CMK (cell line): Measurements from ENCODE around the gene TOR4A.
"Not testable (repeated sequence)": the region's sequence is repeated elsewhere in the genome, so short reads cannot be mapped to it uniquely, and the experiment has no call there.

ENCODE experiments used
- DNase-seq: peaks from one replicate; pipeline ENCODE4 v3.0.0-alpha.2; 2010; ENCODE audit warnings: low read depth

Gene TOR4A

DNA sequence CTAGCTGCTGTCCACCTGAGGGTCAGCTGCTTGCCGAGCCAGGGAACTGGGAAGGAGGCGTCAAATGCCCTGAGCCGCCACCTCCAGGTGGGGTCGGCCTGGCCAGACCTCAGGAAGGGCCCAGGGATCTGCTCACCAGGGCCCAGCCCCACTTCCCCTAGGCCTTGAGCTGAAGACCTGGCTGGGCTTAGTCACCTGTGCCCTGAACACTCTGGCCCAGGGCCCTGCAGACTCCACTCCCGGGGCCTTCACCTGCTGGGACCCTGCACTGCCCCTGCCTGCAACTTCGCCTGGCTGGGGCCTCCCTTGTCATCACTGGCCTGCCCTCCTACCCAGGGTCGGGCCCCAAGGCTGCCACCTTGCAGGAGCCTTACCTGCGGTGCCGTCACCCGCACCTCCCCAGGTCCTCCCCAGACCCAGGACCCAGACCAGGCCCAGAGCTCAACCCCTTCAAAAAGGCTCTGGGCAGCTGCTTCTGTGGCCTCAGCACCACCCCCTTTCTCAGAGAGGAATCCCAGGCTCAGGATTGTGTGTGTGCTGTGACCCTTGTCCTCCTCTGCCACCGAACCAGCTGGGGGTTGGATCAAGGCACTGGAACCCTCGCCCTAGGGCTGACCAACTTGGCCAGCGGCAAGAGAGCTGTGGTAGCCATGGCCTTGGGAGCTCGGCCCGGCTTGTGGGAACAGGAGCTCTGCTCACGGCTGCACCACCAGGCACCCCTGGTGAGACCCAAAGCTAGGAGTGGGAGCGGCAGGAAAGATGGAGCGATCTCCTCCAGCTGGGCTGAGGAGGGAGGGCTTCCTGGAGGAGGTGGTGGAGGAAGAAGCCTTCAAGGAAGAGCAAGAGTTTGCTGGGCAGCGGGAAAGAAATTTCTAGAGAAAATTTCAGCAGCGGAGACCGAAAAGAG is 23.6 kb upstream of the TOR4A start:
- DNase-seq, result no peak

DNA sequence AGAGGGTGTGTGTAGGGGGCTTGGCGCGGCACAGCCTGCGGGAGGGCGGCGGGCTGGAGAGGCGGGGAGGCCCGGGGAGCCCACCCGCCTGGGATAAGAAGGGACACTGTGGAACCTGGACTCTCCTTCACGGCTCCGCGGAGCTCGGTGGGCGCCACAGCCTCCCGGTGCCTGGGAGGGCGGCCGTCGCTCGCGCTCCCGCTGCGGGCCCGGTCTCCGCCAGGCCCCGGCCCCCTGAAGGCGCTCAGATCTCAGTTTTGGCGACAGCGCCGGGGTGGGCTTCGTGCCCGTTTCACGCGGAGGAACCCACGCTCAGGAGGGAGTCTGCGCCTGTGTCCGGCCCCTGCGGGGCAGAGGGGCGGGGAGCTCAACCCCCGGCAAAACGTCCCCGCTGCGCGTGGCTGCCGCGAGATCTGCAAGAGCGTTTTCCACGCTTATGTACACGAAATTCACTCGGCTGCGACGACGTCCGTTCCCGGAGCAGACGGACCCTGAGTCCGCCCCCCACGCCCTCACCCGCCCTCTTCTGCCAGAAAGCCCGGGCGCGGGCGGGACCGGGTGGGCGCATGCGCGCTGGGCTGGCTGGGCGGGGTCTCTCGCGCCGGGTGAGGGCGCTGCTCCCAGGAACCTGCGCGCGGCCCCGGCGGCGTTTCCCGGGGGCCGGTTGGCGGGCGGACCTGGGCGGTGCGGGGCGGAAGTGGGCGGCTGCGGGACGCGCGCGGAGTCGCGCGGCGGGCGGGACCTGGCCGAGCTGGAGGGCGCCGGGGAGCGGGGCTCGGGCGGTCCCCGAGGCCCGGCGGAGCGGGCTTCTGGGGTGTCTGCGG is 22.7 kb upstream of the TOR4A start, which contains the start of gene NELFB:
Gene NELFB (plus strand): TSS at position 704 of the 824 bp plus-strand sequence.
- DNase-seq, result no peak

DNA sequence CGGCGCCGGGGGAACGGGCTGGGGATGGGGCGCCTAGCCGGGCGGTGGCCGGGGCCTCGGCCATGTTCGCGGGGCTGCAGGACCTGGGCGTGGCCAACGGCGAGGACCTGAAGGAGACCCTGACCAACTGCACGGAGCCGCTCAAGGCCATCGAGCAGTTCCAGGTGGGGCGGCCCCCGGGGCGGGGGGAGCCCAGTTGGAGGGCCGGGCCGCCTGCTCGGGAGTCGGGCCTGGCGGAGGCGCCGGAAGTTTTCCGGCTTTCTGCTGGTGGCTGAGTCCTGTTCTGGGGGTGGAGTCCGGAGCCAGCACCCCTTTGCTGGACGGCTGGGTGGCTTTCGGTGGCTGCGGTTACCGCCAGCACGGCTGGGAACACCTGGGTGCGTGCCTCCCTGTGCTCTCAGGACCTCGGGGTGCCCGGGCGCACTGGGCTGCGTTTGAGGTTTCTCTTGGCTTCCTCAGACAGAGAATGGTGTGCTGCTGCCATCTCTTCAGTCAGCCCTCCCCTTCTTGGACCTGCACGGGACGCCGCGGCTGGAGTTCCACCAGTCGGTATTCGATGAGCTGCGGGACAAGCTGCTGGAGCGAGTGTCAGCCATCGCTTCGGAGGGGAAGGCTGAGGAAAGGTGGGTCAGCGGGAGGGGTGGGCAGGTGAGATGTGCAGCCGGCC is 21.9 kb upstream of the TOR4A start:
- DNase-seq, result no peak

DNA sequence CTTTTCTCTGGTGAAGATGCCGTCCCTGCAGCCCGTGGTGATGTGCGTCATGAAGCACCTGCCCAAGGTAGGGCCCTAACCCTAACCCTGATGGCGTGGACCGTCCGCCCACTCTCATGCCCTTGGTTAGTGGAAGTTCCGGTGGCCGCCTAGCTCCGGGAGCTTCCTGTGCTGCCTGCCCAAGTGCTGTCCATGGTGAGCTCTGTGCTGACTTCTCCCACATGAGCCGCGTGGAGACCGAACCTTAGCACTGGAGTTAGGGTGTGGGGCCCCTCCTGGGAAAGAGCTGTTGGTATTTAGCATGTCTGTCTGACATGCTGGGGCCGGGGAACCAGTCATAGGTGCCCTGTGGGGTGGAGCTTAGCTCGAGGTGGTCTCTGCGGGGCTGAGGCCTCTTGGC is 21.2 kb upstream of the TOR4A start:
- DNase-seq, result no peak

DNA sequence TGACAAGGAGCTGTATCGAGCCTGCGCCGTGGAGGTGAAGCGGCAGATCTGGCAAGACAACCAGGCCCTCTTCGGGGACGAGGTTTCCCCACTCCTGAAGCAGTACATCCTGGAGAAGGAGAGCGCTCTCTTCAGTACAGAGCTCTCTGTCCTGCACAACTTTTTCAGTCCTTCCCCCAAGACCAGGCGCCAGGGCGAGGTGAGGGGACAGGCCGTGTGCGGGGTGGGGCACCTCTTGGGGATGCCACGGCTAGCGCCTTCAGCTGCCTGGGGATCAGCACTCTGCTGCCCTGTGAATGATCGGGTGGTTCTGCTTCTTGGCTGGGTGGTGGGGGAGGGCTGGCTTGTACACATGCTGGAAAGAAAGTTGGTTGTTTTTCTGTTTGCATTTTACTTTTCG is 20.7 kb upstream of the TOR4A start:
- no peak for DNase-seq

DNA sequence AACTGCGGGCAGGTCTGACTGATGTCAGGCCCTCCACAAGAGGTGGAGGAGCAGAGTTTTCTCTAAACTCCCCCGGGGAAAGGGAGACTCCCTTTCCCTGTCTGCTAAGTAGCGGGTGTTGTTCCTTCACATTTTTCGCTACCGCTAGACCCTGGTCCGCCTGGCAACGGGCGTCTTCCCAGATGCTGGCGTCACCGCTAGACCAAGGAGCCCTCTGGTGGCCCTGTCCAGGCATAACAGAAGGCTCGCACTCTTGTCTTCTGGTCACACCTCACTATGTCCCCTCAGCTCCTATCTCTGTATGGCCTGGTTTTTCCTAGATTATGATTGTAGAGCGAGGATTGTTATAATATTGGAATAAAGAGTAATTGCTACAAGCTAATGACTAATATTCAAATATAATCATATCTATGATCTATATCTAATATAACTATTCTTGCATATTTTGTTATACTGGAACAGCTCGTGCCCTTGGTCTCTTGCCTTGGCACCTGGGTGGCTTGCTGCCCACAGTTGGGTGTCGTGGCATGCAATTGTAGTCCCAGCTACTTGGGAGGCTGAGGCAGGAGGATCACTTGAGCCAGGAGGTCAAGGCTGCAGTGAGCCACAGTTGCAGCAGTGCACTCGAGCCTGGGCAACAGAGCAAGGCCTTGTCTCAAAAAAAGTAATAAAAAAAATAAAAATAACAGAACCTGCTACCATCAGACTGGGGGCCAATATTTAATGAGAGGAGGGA is 15.2 kb upstream of the TOR4A start:
- not testable (repeated sequence) for DNase-seq

DNA sequence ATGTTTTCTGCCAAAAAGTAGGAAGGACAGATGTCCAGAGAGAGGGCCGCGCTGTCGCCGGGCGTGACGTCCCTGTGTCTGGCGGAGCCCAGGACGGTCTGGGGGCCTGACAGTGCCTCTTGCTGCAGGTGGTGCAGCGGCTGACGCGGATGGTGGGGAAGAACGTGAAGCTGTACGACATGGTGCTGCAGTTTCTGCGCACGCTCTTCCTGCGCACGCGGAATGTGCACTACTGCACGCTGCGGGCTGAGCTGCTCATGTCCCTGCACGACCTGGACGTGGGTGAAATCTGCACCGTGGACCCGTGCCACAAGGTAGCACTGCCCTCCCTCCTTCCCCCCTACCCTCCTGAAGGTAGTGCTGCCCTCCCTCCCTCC is 14.6 kb upstream of the TOR4A start:
- DNase-seq, result no peak

DNA sequence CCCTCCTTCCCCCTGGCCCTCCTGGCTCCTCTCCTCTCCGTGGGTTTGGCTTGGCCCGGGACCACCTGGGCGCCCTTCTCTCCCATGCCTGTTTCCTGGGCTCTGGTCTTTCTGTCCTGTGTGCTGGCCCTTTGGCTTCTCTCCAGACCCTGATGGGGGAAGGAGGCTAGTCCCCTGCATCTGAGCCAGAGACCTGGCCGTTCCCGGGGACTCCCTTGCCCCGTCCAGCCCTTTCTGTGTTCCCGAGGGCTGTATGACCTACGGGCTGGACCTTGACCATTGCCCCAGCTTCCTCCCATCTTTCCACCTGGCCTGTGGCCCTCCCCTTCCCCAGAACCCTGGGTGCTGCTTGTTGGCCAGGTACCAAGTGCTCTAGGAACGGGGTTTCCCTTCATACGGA is 14.0 kb upstream of the TOR4A start:
- no peak for DNase-seq

DNA sequence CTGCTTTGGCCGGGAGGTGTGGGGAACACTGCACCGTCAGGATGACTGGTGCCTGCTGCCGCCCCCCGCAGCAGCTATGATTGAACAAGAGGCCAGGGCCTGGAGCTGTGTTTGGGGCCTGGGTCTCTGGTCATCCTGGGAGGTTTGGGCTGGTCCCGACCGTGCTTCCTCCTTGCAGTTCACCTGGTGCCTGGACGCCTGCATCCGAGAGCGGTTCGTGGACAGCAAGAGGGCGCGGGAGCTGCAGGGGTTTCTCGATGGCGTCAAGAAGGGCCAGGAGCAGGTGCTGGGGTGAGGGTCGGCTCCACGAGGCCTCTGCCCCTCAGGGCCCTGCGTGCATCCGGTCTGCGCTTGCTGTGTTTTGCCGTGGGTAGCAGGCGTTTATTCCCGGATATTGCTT is 13.5 kb upstream of the TOR4A start:
- no peak for DNase-seq

DNA sequence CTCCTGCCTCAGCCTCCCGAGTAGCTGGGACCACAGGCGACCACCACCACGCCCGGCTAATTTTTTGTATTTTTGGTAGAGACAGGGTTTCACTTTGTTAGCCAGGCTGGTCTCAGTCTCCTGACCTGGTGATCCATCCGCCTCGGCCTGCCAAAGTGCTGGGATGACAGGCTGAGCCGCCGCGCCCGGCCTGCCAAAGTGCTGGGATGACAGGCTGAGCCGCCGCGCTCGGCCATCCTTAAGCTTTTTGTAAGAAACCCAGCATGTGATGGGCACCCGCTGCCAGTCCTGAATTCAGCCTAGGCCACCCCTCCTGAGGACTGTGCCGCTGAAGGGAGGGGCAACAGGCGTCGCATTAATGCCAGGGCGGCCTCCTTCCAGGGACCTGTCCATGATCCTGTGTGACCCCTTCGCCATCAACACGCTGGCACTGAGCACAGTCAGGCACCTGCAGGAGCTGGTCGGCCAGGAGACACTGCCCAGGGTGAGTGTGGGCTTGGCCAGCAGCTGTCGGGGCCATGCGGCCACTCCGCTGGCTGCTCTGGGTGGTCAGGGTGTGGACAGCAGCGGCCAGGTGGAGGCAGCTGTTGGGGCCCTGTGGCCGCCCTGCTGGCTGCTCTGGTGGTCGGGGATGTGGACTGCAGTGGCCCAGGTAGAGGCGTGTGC is 11.9 kb upstream of the TOR4A start:
- no peak for DNase-seq

DNA sequence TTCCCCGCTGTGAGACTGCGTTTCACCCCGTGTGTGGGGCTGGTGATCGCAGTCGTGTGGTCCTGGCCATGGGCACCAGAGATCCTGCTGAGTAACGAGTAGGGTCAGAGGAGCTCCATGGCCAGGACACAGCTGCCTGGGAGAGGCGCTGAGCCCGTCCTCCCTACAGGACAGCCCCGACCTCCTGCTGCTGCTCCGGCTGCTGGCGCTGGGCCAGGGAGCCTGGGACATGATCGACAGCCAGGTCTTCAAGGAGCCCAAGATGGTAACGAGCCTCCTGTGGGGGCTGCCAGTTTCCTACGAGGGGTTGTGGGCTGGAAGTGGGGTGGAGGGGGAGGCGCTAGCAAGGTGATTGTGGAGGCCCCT is 11.4 kb upstream of the TOR4A start:
- no peak for DNase-seq

DNA sequence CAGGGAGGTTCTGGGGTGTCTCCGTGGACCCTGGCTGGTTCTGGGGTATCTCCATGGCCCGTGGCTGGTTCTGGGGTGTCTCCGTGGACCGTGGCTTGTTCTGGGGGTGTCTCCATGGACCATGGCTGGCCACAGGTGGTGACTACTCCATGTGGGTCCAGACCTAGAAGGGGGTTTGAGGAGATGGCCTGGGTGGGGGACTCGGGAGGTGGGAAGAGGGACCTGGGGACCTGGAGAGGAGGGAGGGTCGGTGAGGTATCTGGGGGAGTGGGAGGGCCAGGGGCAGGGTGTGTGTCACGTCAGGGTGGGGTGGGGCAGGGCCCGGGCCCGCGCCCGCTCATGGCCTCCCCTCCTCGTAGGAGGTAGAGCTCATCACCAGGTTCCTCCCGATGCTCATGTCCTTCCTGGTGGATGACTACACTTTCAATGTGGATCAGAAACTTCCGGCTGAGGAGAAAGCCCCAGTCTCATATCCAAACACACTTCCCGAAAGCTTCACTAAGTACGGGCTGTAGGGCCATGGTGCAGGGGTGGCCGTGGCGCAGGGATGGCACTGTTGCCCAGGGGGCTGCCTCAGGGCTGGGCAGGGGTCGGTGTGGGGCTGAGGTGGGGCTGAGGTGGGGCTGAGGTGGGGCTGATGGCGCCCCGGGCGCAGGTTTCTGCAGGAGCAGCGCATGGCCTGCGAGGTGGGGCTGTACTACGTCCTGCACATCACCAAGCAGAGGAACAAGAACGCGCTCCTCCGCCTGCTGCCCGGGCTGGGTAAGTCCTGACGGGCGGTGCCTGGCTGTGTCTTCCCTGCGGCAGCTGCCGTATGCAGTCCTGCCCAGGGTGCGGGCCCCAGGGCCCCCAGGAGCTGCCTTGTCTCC is 10.7 kb upstream of the TOR4A start:
- no peak for DNase-seq

DNA sequence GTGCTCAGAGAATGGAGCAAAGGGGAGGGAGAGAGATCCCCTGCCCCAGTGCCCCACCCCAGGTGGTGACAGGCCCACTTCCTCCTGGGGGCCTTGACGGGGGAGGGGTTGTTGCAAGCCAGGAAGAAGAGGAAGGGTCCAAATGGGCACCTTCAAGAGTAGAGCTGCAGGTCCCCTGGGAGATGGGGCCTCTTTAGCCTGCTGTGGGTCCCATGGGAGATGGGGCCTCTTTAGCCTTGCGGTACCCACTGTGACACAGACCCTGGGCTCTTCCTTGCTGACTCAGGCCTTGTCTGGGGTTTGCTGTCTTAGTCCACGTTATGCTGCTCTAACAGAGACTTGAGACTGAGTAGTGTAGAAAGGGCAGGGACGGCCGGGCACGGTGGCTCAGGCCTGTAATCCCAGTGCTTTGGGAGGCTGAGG is 9.6 kb upstream of the TOR4A start:
- no peak for DNase-seq

DNA sequence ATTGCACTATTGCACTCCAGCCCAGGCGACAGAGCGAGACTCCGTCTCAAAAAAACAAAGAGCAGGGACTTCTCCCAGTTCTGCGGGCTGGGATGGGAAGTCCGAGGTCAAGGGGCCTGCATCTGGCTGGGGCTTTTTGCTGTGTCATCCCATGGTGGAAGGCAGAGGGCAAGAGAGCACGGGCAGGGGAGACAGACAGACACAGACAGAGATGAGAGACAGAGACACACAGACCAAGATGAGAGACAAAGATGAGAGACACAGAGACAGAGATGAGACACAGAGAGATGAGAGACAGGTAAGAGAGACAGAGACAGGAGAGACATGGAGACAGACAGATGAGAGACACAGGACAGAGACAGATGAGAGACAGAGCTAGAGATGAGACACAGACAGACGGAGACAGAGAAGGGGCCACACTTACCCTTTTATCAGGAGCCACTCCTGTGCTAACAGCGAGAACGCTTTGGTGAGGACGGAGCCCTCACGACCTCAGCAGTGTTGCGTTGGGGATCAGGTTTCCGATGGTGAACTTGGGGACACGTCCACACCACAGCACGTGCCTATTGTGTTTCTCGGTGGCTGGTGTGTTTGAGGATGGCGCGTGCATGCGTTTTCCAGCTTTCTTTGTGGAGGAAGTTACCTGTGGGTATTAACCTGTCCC is 8.9 kb upstream of the TOR4A start:
- DNase-seq, result no peak

DNA sequence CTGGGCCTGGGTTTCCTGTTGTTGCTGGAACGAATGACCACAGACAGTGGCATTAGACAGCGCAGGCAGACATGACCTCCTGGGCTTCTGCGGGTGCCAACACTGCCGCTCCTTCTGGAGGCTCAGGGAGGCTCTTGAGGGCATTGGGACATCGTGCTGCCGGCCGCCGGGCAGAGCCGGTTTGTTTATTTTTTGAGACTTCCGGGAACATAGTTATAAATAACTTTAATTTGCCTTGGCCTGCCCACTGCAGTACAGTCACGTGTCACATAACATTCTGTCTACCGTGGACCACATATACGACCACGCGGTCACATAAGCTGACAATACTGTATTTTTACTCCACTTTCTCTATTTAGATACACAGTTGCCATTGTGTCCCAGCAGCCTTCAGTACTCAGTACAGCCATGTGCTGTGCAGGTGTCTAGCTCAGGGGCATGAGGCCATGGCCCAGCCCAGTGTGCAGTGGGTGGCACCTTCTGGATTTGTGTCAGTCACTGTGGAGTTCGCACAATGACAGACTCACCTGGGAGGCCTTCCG is 8.2 kb upstream of the TOR4A start:
- DNase-seq, result no peak

DNA sequence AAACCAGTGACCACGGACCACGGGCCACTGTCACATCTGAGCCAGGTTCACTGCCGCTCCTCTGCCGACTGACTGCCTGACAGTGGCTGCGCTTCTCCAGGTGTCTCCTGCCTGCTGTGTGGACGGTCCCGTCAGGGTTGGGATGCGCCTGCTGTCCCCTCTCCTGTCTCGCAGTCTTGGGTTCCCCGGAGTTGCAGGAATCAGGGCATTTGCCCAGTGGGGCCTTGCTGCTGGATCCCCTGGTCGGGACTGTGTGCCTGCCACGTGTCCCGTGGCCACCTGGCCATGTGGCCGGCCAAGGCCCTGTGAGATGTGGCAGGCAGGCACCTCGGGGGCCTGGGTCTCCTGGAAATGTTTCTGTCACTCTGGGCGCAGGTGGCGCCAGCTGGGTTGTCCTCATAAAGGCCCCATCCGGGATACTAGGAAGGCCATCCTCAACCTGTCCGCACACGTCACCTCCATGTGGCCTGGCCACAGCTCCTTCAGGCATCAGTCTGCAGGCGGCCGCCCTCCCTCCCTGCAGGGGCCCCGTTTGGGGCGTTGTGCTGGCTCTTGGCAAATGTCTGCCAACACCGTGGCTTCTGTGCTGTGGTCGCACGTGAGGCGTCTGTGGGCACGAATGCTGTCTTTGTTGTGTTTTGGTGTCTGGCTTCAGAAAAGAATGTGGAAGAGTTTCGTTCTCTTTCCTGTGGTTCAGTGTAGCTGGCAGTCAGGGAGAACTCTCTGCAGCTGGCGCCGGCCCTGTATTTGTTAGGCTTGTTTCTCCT is 6.4 kb upstream of the TOR4A start:
- no peak for DNase-seq

DNA sequence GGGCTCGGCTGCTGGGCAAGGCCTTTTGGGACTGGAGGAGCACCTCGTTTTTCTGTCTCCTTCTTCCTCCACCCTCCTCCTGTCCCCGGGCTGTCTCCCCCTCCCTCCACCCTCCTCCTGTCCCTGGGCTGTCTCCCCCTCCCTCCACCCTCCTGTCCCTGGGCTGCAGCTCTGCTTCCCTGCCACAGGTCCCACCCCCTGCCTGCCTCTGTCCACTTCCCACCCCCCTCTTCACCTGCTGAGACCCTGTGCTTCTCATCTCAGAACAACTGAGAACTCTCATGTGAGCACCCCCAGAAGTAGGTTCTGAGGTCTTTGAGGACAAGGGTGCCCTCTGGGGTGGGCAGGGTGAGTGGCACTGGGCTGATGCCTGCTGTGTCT is 5.8 kb upstream of the TOR4A start:
- DNase-seq, result no peak

DNA sequence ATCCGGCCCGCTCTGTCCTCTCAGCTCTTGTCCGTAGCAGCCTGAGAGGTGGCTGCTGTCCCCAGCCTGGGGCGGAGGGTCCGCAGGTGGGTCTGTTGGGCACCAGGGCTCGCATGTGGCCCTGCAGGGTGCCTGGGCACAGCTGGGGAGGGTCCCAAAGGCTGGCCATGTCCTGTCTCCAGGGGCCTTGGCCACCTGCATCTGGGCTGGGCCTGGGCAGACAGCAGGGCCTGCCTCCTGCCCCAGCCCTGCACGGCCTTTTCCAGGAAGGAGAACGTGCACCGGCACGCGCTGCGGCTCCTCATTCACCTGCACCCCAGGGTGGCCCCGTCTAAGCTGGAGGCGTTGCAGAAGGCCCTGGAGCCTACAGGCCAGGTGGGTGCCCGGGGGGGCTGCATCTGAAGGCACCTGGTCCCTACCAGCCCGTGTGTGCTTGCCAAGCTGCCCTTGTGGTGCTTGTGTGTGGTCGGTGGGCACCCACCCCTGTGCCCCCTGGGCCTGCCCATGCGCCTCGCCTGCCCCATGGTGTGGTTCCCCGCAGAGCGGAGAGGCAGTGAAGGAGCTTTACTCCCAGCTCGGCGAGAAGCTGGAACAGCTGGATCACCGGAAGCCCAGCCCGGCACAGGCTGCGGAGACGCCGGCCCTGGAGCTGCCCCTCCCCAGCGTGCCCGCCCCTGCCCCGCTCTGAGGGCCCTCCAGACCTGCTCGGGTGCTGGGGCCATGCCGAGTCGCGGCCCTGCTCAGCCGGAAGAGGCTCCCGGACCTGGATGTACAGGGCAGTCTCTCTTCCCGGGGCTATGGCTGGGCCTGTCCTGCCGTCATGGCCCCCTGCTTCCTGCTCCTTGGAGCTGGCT is 5.1 kb upstream of the TOR4A start:
- no peak for DNase-seq
